Astrocyte (in vitro differentiated cells and primary cell): ENCODE measurements around the gene CENPF. TPM values are rescaled to one million over a fixed set of nuclear protein-coding genes. Genes with fewer than 3 reads are reported as not detected.

Source experiments
- DNase-seq: peaks from one replicate; pipeline ENCODE4 v3.0.0-alpha.2; 2010; ENCODE audit warnings: low read depth
- FAIRE-seq: peaks from 2 replicates; lab custom pipeline; 2011; peaks lifted over from hg19 to GRCh38; lab: Jason Lieb, UNC
- H2AFZ ChIP-seq: 2 replicates; pipeline ENCODE4 v1.6.0; 2012; ENCODE audit warnings: low read depth, low read length, inconsistent platforms
- H3K27ac ChIP-seq: 2 replicates; pipeline ENCODE4 v1.5.1; 2011; ENCODE audit warnings: low read depth, low read length, inconsistent platforms
- H3K27me3 ChIP-seq: 2 replicates; pipeline ENCODE4 v1.6.0; 2011; ENCODE audit warnings: low read length, inconsistent platforms; ENCODE audit not compliant: insufficient read depth
- H3K36me3 ChIP-seq: 2 replicates; pipeline ENCODE4 v1.5.1; 2011; ENCODE audit warnings: low read length, inconsistent platforms; ENCODE audit not compliant: insufficient read depth
- H3K4me1 ChIP-seq: 2 replicates; pipeline ENCODE4 v1.5.1; 2011; ENCODE audit warnings: low read length, inconsistent platforms; ENCODE audit not compliant: insufficient read depth
- H3K4me2 ChIP-seq: 2 replicates; pipeline ENCODE4 v1.6.0; 2012; ENCODE audit warnings: low read length, inconsistent platforms
- H3K4me3 ChIP-seq: 2 replicates; pipeline ENCODE4 v1.5.1; 2011; ENCODE audit warnings: low read depth, mild to moderate bottlenecking, low read length, inconsistent platforms; ENCODE audit not compliant: insufficient read depth
- H3K79me2 ChIP-seq: 2 replicates; pipeline ENCODE4 v1.6.0; 2012; ENCODE audit warnings: mild to moderate bottlenecking, low read length, inconsistent platforms; ENCODE audit not compliant: insufficient read depth
- H3K9ac ChIP-seq: 2 replicates; pipeline ENCODE4 v1.6.0; 2012; ENCODE audit warnings: mild to moderate bottlenecking, low read length, inconsistent platforms
- H3K9me3 ChIP-seq: 2 replicates; pipeline ENCODE4 v1.5.1; 2012; ENCODE audit warnings: low read depth, mild to moderate bottlenecking, low read length, inconsistent platforms; ENCODE audit not compliant: insufficient read depth
- H4K20me1 ChIP-seq: 2 replicates; pipeline ENCODE4 v1.6.0; 2012; ENCODE audit warnings: low read length, inconsistent platforms; ENCODE audit not compliant: insufficient read depth
- H3K27ac Mint-ChIP-seq: one replicate; pipeline ENCODE4 v1.8.0; 2021; ENCODE audit warnings: mild to moderate bottlenecking, mixed read lengths; ENCODE audit not compliant: unreplicated experiment
- H3K27me3 Mint-ChIP-seq: one replicate; pipeline ENCODE4 v1.8.0; 2021; ENCODE audit warnings: low read depth, mixed read lengths; ENCODE audit not compliant: unreplicated experiment
- H3K36me3 Mint-ChIP-seq: one replicate; pipeline ENCODE4 v1.8.0; 2021; ENCODE audit warnings: low read depth, mixed read lengths; ENCODE audit not compliant: unreplicated experiment
- H3K4me1 Mint-ChIP-seq: one replicate; pipeline ENCODE4 v1.8.0; 2021; ENCODE audit warnings: low read depth, mixed read lengths; ENCODE audit not compliant: unreplicated experiment
- H3K4me3 Mint-ChIP-seq: one replicate; pipeline ENCODE4 v1.8.0; 2021; ENCODE audit warnings: mild to moderate bottlenecking, moderate library complexity, mixed read lengths; ENCODE audit not compliant: unreplicated experiment
- H3K9me3 Mint-ChIP-seq: one replicate; pipeline ENCODE4 v1.8.0; 2021; ENCODE audit warnings: mild to moderate bottlenecking, mixed read lengths; ENCODE audit not compliant: unreplicated experiment
- EZH2 ChIP-seq: IDR thresholded peaks from 2 replicates; pipeline ENCODE4 v1.6.1; 2012; ENCODE audit warnings: mild to moderate bottlenecking, low read length, inconsistent platforms; ENCODE audit not compliant: insufficient read depth
- total RNA-seq: library from RNA; stranded (reverse); gene quantifications from 2 replicates; pipeline ENCODE4 v1.2.1, GENCODE V29; 2021
- TF ChIP-seq, protein P1 (sequence below): IDR thresholded peaks from 2 replicates; pipeline ENCODE4 v1.5.1; 2011; ENCODE audit warnings: low read depth, mild to moderate bottlenecking, inconsistent platforms, low read length, moderate library complexity; ENCODE audit not compliant: insufficient read depth

The CENPF gene
- total RNA-seq, 1 donor from 2014 or later: 22.9 TPM

DNA sequence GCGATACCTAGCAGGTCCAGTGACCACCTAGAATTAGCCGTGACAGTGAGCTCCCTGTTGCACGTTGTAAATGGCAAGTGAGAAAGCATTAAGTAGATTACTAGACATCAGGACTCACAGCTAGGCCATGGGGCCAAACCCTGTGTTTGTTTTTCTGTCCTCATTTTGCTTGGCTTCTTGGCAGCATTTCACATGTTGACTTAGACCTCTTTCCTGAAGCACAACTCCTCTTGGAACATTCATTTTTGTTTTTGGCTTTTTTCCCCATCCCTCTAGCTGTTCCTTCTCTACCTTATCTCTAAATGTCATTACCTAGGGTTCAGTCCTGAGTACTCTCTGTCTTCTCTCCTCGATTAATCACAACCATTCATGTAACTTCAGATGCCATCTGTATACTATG is 34.7 kb upstream of the CENPF start:
- Mint-ChIP-seq H3K27me3 (no peaks in the 10 kb centered on the region), H3K9me3 (no peaks in the 10 kb centered on the region), H3K27ac (peak overlapping the region; percentile 7), H3K4me1 (peaks cover 59% of the 10 kb centered on the region), H3K36me3 (no peaks in the 10 kb centered on the region), H3K4me3 (no peak overlapping the region)
- Histone ChIP-seq H3K4me2 (peak overlapping the region; percentile 49), H4K20me1 (no peaks in the 10 kb centered on the region), H3K4me3 (no peak overlapping the region), H3K79me2 (no peaks in the 10 kb centered on the region), H3K9me3 (no peaks in the 10 kb centered on the region), H3K36me3 (no peaks in the 10 kb centered on the region), H3K27ac (peak overlapping the region; percentile 28), H3K27me3 (no peaks in the 10 kb centered on the region), H3K9ac (no peak overlapping the region), H2AFZ (no peak overlapping the region), H3K4me1 (peaks cover 52% of the 10 kb centered on the region)
- no peak for TF ChIP-seq EZH2
- TF ChIP-seq, protein P1, sequence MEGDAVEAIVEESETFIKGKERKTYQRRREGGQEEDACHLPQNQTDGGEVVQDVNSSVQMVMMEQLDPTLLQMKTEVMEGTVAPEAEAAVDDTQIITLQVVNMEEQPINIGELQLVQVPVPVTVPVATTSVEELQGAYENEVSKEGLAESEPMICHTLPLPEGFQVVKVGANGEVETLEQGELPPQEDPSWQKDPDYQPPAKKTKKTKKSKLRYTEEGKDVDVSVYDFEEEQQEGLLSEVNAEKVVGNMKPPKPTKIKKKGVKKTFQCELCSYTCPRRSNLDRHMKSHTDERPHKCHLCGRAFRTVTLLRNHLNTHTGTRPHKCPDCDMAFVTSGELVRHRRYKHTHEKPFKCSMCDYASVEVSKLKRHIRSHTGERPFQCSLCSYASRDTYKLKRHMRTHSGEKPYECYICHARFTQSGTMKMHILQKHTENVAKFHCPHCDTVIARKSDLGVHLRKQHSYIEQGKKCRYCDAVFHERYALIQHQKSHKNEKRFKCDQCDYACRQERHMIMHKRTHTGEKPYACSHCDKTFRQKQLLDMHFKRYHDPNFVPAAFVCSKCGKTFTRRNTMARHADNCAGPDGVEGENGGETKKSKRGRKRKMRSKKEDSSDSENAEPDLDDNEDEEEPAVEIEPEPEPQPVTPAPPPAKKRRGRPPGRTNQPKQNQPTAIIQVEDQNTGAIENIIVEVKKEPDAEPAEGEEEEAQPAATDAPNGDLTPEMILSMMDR: no peak
- no peak for DNase-seq
- FAIRE-seq: no peak

DNA sequence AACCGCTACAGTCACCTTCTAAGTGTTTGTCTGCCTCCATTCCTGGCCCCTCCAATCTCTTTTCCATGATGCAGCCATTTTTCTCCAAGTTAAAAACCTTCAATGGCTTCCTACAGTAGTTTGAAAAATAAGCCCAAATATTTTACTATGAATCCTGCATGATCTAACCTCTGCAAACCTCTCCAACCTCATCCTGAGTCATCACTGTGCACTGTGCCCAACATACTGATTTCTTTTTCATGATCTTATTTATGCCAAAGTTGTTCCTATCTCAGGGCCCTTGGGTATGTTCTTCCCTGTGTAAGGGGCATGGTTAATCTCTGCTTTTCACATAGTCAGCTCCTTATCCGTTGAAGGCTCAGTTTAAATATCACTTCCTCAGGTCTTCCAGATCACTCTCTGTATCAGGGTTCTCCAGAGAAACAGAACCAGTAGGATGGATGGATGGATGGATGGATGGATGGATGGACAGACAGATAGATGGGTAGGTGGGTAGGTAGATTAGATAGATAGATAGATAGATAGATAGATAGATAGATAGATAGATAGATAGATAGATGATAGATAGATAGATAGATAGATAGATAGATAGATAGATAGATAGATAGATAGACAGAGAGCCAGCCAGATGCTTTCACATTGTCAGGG is 33.5 kb upstream of the CENPF start:
- TF ChIP-seq EZH2: no peak
- TF ChIP-seq, protein P1: no peak
- Mint-ChIP-seq H3K4me1 (peaks cover 59% of the 10 kb centered on the region), H3K27me3 (no peaks in the 10 kb centered on the region), H3K36me3 (no peaks in the 10 kb centered on the region), H3K9me3 (peaks cover 1% of the 10 kb centered on the region), H3K27ac (peak overlapping the region; percentile 68), H3K4me3 (peak overlapping the region; percentile 58)
- peak overlapping the region; percentile 49 for H3K4me2 ChIP-seq
- FAIRE-seq (peak; percentile 74), DNase-seq (peak; percentile 67)
- no peak overlapping the region for H3K4me3 ChIP-seq
- H3K27ac ChIP-seq: peak overlapping the region; percentile 69
- H3K27me3 ChIP-seq: no peaks in the 10 kb centered on the region
- H3K4me1 ChIP-seq: peaks cover 55% of the 10 kb centered on the region
- H3K9me3 ChIP-seq: no peaks in the 10 kb centered on the region
- H3K9ac ChIP-seq: no peak overlapping the region
- H4K20me1 ChIP-seq: no peaks in the 10 kb centered on the region
- H3K36me3 ChIP-seq: no peaks in the 10 kb centered on the region
- peak overlapping the region; percentile 37 for H2AFZ ChIP-seq
- H3K79me2 ChIP-seq: no peaks in the 10 kb centered on the region

DNA sequence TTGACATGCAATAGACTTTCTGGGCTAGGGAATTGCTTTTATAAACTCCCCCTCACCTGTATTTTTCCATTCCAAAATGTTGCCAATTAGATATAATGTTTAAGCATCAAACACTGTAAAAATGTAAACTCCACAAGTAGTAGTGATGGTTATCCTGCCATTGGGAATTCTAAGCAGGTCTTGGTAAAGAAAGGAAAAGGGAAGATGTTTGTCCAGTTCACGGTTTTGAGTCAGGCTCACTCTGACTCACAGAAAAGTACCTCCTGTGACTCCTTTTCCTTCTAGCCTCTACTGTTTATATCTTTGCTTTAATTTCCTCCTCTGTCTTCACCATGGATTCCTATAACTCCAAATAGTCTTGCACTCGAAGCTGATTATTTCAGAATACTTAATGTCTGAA is 32.6 kb upstream of the CENPF start:
- FAIRE-seq (peak; percentile 74), DNase-seq (peak; percentile 76)
- H3K4me3 ChIP-seq: no peak overlapping the region
- no peaks in the 10 kb centered on the region for H4K20me1 ChIP-seq
- peaks cover 57% of the 10 kb centered on the region for H3K4me1 Mint-ChIP-seq
- H3K4me1 ChIP-seq: peaks cover 55% of the 10 kb centered on the region
- peaks cover 5% of the 10 kb centered on the region for H3K9me3 Mint-ChIP-seq
- H2AFZ ChIP-seq: no peak overlapping the region
- H3K27ac Mint-ChIP-seq: peak overlapping the region; percentile 13
- H3K9me3 ChIP-seq: no peaks in the 10 kb centered on the region
- peak overlapping the region; percentile 45 for H3K4me2 ChIP-seq
- no peaks in the 10 kb centered on the region for H3K36me3 ChIP-seq
- H3K27me3 Mint-ChIP-seq: no peaks in the 10 kb centered on the region
- no peak overlapping the region for H3K4me3 Mint-ChIP-seq
- TF ChIP-seq EZH2: no peak
- TF ChIP-seq, protein P1: no peak
- H3K36me3 Mint-ChIP-seq: no peaks in the 10 kb centered on the region
- no peaks in the 10 kb centered on the region for H3K79me2 ChIP-seq
- no peaks in the 10 kb centered on the region for H3K27me3 ChIP-seq
- peak overlapping the region; percentile 69 for H3K27ac ChIP-seq
- H3K9ac ChIP-seq: peak overlapping the region; percentile 4
